Activated T-cell treated with anti-CD3 and anti-CD28 coated beads, Interleukin-2, amount 50 U/mL, for 1 hour (primary cell): ENCODE data around the gene MYO18A.

ENCODE experiments used
- DNase-seq: peaks from one replicate; pipeline ENCODE4 v3.0.0-alpha.2; 2020

Gene MYO18A

DNA sequence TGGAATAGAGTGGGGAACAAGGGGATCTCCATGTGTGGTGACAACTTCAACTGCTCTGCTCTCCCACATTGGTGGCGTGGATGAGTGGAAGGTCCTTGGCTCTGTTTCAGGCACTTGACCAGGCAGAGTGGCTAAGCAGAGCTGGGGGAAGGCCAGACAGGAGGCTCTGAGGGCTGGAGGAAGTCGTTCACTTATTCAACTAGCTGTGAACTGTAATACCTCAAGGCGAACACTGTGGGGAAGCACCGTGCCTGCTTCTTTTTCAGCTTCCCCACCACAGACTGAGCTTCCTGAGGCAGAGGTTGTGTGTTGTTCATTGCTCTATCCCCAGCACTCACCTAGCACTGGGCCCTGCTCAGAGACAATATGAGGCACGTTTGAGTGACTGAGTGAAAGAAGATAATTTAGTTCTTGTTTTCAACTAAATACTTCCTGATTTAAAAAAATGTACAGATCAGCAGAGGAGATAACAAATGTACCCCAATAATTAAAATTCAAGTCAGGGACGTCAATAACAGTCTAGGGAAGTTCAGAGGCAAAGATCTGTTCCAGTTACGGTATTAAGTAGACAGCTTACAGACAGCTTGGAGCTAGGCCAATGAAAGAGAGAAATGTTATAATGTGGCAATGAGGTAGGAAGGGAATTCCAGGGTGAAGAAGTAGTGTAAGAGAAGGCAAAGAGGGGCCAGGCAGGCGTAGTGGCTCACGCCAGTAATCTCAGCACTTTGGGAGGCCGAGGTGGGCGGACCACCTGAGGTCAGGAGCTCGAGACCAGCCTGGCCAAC is 34.7 kb downstream of the MYO18A start:
- peak; percentile 68 for DNase-seq

DNA sequence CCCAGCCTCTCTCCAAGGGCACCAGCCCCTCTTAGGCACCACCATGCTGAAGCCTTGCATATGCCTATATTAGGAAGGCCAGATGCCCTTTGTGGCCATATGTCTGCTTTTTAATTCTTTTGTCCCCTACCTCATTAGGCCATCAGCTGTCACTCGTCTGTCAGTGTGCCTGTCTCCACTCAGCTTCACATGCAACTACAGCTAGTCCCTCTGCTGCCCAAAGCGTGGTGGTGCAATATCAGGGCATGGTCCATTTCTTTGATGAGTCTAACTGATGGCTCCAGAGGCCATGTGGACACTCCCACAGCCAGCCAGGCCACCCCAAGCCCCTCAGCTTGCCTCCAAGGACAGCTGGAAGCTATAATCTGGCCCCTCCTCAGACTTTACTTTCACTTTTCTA is 36.3 kb downstream of the MYO18A start:
- DNase-seq: no peak

DNA sequence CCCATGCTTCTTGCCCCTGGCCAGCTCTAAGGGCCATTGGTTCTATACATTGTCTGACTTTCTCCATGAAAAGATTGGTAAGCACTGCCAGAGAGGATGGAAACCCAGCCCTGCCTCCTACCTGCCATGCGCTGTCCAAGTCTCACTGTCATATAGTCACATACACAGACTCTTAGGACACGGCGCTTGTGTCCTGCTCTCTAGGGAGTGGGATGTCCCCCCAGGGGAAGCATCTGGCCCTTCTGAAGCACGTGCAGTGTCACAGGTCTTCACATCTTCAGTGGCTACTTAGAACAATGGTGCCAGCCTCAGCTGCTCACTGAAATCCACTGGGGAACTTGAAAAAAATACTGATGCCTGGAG is 38.7 kb downstream of the MYO18A start:
- DNase-seq: no peak

DNA sequence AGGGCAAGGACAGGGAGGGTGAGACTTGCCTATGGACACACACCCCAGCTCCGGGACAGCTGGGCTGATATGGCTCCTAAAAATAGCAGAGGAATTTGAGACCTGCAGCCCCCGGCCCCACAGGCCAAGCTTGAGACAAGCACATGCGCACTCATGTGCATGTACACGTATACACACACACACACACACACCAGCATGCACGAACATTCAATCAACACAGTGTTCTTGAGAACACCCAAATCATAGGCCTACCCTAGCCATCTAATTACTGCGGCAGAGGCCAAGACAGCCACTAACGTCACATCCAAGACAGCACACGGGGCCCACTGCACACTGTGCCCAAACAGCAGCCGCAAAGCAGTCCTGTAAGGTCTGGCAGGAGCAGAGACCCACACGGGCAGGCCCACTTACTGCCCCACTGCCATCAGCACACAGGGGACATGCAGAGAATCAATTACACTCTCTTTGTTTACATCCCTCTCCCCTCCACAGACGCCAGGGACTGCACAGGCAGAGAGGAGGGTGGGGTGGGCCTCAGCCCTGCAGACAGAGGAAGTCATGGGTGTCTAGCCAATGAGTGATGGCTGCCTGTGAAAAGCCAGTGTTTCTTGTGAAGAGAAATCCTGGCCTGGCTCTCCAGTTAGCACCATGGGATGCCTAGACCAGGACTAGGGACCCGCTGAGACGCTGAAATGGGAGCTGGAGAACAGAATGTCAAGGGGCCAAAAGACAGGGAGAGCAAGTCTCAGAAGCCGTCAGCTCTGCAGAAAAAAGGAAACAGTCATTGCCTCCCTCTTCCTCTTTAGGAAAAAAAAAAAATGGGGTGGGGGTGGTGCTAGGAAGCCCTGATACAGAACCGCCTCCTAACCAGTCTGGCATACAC is 39.3 kb downstream of the MYO18A start:
- peak; percentile 66 for DNase-seq

DNA sequence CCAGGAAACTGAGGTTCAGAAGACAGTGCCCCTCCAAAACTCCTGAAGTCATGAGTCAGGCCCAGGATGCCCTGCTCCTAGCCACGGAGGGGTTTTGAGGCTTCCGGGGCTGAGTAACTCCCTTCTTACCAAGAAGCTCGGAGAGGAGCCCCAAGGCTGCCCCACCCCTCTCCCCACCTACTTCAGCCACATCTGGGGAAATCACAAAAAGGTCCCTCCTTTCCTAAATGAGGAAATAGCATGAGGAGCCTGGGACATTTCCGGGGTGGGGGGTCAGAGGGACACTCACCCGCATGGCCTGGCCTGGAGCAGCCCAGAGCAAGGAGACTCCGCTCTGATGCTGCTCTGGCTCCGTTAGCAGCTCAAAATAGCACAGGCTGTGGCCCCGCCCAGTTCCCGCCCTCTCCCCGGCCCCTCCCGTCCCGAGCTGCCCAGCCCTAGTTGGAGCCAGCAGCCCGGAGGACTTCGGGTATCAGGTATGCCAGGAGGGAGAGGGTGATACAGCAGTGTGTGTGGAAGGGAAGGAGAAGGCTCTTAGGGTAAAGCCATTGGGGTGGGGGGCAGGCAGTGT is 40.1 kb downstream of the MYO18A start:
- peak; percentile 80 for DNase-seq

DNA sequence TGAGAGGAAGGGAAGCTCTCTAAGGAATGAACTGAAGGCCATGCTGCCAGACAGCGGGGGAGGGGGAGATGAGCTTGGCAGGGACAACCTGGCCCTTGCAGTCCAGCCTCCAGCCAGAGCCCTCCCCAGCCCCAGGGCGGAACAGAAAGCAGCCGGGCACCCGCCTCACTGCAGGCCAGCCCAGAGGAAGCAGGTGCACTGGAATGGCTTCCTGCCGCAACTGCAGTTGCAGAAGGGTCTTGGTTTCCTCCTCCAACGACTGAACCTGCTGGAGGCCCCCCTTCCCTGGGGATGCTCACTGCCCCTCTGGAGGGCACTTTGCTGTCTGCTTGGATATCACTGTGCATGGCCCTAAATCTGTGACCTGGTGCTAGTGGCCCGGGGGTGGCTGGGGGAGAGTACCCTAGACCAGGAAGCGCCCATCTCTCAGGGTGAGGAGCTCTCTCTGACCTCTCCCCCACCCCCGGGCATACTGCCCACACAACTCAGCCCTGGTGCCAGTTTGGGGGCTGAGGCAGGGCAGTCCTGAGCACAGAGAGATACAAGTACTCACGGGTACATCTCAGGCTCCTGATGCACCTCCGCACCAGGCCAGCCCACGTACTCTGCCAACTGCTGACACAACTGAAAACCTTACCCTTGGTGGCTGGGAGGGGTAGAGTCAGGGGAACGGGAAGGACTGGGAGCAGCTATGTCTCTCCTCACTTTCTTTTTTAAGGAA is 41.1 kb downstream of the MYO18A start:
- peak; percentile 38 for DNase-seq

DNA sequence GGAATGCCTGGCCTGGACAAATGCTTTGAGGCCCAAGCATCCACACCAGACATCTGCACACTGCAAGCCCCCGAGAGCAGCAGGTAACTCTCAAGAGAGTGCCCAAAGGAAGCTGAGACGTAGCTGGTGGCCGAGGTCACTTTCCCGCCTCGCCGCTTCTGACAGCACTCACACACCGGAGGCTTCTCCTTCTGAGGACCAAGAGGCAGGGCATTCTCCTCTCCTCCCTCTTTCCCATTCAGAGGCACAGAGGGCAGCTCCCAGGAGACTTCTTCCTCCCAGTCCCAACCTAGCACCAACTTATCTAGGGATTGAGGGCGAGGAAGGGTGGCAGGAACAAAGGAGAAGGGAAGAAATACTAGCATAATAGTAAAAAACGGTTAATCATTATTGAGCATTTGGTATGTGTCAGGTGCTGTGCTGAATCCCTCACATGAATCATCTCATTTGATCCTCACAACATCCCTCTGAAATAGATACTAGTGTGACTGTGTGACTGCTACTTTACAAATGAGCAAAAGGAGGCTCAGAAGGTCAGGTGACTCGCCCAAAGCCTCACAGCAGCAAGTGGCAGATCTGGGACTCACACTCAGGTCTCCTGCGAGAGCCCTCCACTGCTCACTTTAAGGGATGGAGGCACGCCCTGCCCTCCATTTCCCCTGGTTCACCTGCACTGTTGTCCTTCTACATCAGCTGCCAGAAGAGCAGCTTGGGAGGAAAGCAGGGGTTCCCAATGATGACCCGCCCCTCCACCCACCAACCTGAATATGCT is 41.8 kb downstream of the MYO18A start:
- peak; percentile 54 for DNase-seq

DNA sequence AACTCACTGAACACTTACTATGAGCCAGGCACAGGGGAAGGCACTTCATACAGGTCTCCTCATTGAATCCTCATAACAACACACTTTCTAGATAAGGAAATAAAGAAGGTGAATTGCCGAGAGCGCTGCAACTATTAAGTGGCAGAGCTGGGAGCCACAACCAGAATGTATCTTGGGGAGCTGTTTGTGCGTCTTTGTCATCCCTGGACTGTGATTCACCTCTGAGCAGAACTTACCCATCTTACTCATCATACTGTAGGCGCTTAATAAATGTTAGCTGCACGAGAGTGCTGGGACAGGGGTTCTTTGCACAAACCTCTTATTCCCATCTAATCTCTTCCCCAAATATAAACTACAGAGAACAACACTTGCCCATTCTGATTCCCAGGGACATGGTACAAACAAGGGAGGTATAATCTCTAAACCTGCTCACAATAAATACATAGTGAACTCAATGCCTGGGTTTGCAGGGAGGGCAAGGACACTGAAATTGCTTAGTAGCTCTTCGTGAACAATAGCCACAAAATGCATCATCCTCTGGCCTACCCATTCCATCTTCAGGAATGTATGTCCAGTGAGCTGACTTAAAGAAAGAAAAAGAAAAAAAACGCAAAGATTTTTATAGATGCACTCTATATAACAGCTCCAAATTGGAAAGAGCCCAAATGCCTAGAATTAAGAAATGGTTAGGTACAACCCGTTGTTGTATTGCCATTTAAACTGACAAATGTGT is 43.0 kb downstream of the MYO18A start:
- no peak for DNase-seq

DNA sequence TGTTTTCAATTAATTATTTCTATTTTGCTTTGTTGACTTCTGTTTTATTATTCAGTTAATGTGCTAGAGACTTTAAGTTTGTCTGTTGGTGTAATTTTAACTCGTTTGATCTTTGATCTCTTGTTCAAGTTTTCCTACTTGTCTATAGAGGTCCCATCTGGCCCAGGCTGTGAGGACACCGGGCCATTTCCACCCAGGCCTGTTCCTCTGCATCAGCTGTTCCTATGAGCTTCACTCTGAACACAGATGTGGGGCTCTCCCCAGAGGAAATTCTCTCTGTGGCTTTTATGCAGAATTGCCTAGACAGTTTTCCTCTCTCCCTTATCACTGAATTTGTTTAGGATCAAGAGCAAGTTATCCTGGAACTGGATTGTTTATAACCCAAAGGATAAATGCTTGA is 44.7 kb downstream of the MYO18A start:
- no peak for DNase-seq

DNA sequence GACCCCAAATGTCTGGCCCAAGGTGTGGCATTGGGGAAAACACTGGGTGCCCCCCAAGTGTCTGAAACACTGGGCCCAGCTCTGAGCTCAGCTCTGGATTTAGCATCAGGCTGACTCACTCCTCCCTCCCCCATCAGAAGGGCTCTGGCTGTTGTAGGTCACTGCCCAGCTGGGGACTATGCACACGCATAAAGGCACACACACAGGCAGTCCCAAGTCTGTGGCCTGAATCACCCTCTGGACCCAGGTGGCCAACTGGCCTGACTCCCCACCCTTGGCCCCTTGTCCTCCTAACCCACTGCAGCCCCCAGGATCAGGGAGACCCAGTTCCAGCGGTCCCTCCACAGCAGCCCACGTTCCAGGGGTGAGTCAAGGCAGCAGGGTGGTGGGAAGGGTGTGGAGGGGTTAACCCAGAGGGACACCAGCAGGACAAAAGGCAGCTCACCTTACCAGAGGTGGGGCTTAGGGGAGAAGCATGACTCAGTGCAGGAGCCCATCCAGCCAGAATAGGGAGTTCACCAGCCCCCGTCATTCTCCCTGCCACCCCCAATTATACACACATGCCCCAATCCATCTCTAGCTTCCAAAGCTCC is 47.0 kb downstream of the MYO18A start:
- DNase-seq: no peak

DNA sequence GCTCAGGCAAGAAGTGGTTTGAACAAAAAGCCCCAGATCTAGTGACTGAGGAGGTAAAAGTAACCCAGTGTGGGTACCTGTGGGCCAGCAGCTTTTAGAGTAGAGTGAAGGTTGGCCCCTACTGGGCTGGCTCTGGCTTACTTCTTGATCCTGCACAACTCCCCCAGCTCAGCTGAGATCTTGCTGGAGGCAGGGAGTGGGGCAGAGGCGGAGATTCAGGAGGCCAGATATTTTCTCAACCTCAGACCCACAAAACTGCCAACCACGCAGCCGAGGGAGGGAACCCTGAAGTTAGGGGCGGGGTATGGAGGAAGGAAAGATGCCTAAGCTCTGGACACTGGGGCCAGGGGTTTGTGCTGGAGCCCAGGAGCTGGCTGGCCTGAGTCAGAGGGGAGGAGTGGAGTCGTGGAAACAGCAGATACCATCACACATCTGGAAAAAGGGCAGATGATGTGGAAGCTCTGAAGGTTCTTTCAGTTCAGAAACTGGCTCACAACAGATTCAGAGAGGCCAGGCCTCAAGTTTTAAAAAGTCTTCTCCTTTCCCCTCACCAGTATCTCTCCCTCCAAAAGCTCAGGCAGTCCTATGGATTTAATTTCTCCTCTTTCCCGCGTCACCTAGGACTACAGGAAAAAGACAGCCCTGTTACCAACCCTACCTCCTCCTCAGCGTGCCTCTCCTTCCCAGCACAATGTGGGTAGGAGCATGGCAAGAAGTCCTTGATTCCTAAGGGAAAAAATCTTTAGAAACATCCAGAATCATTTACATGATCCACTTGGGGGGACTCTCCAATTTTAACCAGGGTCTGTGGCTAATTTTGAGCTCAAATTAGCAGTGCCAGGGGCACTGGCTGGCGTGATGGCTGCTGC is 48.1 kb downstream of the MYO18A start:
- DNase-seq: no peak

DNA sequence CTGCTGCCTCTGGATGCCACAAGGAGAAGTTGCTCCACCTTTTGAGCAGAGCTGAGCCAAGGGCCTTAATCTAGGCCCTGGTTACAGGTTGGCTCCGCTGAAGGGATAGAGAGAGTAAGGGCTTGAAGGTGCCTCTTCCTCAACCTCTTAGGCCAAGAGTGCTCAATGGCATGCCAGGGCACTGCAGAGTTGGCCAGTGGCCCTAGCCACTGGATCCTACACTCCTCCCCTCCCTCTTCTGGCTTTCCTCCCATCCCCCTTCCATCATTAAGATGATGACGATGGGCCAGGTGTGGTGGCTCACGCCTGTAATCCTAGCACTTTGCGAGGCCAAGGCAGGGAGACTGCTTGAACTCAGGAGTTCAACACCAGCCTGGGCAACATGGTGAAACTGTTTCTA is 50.5 kb downstream of the MYO18A start:
- DNase-seq: no peak

DNA sequence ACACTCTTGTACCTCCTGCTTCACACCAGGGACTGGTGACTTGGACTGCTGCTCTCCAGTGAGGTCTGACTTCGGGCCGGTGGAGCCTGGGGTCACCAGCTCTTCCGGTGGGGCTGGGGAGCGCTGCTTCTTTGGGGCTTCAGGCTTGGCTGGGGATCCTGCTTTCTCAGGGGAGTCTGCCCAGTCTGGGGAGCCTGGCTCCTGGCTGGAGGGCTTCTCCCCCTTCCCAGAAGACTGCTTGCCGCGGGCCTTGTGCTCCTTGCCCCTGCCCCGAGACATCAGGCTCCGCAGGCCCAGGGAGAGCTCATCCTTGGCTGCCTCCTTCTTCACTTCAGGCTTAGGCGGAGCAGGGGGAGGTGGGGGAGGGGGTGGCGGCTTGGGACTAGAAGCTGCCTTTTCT is 52.4 kb downstream of the MYO18A start:
- no peak for DNase-seq

DNA sequence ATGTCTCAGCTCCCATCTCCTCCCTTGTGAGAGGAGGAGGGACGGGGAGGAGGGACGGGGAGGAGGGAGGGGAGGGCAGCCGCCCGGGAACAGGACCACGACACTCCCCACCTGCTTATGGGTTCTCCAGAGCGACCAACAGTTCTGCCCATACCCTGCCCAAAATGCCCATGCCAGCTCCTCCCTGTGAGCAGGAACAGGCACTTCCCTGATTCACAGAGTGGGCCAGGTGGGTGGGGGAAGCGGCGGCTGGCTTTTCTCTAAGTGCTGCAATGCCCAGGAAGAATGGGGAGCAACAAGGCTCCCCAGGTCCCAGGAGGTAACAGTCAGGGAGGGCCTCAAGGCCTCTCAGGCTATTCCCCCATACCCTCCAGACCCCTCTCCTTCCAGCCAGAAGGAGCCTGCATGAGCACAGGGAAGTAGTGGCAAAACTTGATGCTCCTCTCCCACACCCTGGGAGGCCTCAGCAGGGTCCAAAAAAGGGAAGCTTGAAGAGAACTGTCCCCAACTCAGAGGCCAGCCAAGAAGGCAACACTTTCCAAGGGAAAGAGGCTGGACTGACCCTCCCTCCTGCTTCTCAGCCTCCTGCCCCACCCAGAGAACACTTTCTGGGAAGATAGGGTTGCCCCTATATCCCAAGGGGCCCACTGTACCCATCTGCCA is 53.8 kb downstream of the MYO18A start:
- DNase-seq: no peak

DNA sequence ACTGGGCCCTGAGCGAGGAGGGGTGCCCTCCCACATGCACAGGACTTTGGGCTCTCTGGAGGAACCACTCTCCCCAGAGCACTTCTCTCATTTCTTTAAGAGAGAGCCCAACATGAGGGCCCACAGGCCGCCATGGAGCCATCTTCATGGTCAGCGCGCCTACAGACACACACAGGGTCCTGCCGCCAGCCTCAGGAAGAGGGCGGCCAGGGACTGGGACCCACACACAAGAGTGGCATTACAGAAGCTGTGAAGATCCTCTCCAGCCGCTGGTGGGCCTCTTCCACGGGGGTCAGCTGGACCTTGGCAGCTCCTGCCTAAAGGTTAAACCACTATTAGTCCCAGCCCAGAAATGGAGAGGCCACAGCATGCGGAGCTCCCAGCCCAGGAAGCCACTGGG is 54.5 kb downstream of the MYO18A start:
- no peak for DNase-seq

DNA sequence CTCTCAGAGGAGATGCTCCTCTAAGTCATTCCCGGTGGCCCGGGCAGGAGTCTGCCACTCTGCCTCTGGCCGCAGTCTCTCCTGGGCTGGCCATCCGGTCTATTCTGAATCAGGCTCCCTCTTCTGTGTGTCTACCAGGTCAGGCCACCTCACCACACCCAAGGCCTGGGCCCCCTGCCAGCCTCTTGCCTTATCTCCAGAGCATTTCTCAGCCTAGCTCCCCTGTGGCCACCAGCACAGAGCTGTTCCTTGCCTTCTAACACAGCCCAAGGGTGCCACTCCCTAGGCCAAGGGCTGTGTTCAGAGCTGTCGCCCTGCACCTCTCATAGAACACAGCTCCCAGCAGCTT is 55.3 kb downstream of the MYO18A start:
- DNase-seq: no peak

DNA sequence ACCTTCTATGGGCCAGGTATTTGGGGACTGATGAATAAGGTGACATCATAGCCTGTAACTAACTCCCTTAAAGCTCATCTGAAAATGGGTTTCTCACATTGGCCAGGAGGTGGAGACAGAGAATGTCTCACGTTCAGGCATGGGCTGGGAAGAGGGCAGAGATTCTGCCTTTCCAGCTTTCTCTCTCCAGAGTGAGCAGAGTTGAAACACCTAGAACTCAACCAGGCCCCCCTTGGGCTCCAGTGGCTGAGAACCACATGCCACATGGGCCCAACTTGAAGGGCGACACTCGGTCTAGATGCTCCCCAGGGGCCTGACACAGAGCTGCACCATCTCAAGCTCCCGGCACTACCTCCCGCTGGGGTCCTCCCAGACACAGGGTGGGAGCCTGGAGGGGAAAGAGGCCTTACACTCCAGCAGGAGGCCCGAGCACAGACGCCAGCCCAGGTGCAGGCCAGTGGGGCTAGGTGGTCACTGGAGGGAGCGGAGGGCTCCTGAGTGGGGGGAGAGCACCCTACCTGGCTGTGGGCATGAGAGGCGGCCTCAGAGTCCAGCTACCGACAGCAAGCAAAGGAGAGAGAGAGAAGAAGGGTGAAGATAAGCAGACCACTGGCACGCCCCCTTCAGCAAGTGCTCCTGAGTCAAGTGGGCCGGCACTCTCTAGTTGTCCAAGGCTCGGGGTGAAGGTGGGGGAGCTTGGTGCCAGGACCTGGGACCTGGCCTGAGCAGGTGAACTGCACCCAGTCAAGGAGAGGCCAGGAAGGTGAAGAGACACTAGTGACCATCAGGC is 55.9 kb downstream of the MYO18A start:
- DNase-seq: no peak

DNA sequence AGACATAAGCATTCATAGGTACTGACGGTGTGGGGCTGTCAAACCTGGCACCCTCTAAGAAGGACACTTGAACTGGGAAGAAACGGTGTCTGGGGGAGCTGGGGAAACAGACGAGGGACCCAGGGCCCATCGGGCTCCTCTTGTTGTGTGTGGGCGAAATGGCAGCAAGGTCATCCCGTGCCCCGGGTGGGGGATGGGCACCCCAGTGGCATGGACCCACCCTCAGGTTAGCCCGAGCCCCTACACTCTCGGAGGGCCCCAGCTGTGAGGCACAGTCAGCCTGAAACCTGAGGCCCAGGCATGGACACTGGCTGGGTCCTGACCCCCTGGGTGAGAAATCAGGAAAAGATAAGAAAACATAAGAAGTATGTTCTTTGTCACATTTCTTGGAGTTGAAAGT is 57.1 kb downstream of the MYO18A start:
- DNase-seq: no peak

DNA sequence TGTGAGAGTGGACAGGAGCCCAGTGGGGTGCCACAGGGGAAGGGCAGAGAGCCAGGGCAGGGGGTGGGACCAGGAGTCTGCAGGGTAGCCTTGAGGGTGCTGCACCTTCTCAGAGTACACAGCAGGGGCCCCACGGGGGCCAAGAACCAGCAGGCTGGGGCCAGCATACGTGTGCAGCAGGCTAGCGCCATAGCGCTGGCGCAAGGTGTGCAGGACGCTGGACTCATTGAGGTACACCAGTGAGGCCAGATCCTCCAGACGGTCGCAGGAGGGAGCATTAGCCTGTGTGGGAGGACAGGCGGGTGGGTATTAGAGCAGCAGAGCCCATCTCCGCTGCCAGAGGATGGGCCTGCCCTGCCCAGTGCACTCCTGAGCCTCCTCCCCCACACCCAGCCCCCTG is 58.8 kb downstream of the MYO18A start:
- no peak for DNase-seq
